Measurements from ENCODE around the gene ROPN1B.
A peak's percentile ranks its signal among the peaks of the same experiment; 100 is the strongest.

The ROPN1B gene

DNA sequence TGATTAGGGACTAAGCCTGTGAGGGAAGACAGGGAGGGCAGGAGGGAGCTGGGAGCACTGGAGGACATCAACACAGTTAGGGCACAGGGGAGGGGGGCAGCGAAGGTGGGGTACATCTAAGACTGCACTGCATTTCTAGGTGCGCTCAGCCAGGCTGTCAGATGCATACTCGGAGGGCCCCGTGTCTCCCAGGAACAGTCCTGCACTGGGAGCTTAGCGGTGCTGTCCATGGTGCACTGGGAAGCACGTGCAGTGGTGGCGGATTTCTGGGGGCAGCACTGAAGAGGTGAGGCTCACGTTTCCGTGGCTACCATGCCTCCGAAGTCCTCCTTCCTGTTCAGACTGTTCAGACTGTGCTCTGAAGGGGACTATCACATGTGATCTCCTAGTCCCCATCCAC, 54.4 kb downstream of the ROPN1B start:
- H3K9ac ChIP-seq: no peak overlapping the region
- H3K4me3 ChIP-seq: no peak overlapping the region
- no peaks in the 10 kb centered on the region for H4K20me1 ChIP-seq
- no peak overlapping the region for H3K27ac ChIP-seq
- H3K9me3 ChIP-seq: peaks cover 15% of the 10 kb centered on the region
- no peak for TF ChIP-seq Cebpa-rat (IDR thresholded peaks at IDR 0.05)
- no peaks in the 10 kb centered on the region for H3K4me1 ChIP-seq
- no peaks in the 10 kb centered on the region for H3K27me3 ChIP-seq
- H3K4me2 ChIP-seq: no peak overlapping the region
- peaks cover 47% of the 10 kb centered on the region for H3K36me3 ChIP-seq

GRCh38 chr3:126024049-126024854, 55.3 kb downstream of the ROPN1B start:
- no peak overlapping the region for H3K4me3 ChIP-seq
- no peak overlapping the region for H3K27ac ChIP-seq
- H3K9me3 ChIP-seq: peaks cover 24% of the 10 kb centered on the region
- H4K20me1 ChIP-seq: no peaks in the 10 kb centered on the region
- no peaks in the 10 kb centered on the region for H3K27me3 ChIP-seq
- no peak for TF ChIP-seq Cebpa-rat (IDR thresholded peaks at IDR 0.05)
- peaks cover 56% of the 10 kb centered on the region for H3K36me3 ChIP-seq
- no peak overlapping the region for H3K4me2 ChIP-seq
- H3K9ac ChIP-seq: no peak overlapping the region
- no peaks in the 10 kb centered on the region for H3K4me1 ChIP-seq

DNA sequence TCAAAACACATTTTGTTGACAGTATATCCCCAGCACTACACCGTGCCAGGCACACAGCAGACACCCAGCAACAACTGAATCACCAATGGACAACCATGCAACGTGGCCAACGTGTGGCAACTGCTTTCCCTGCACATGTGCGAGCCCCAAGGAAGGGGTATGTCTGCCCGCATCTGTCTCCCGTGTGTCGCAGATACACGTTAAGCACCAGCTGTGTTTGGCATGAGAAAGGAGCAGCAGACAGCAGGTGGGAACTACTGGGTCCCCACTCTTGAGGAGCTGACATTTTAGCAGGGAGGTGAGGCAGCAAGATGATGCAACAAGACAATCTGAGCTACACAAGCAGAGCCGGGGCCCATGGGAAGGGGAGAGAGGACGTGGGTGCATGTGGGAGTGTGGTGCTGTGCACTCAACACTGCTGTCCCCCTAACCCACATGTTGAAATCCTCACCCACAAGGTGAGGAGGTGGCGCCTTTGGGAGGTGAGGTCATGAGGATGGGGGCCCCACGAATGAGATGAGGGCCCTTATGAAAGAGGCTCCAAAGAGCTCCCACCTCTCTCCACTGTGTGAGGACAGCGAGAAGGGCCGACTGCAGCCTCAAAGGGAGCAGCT, 56.2 kb downstream of the ROPN1B start:
- Histone ChIP-seq H4K20me1 (no peaks in the 10 kb centered on the region), H3K4me1 (no peaks in the 10 kb centered on the region), H3K9ac (no peak overlapping the region), H3K4me2 (no peak overlapping the region), H3K27me3 (no peaks in the 10 kb centered on the region), H3K27ac (no peak overlapping the region), H3K4me3 (no peak overlapping the region), H3K9me3 (peaks cover 26% of the 10 kb centered on the region), H3K36me3 (peaks cover 58% of the 10 kb centered on the region)
- TF ChIP-seq Cebpa-rat (IDR thresholded peaks at IDR 0.05): no peak

- no peak overlapping the region for H3K4me2 ChIP-seq
- peaks cover 58% of the 10 kb centered on the region for H3K36me3 ChIP-seq
- no peak overlapping the region for H3K9ac ChIP-seq
- TF ChIP-seq Cebpa-rat (IDR thresholded peaks at IDR 0.05): no peak
- H3K4me1 ChIP-seq: no peaks in the 10 kb centered on the region
- no peak overlapping the region for H3K27ac ChIP-seq
- H3K27me3 ChIP-seq: no peaks in the 10 kb centered on the region
- H3K9me3 ChIP-seq: peaks cover 26% of the 10 kb centered on the region
- H4K20me1 ChIP-seq: no peaks in the 10 kb centered on the region
- H3K4me3 ChIP-seq: no peak overlapping the region
These were observed 56.9 kb downstream of the ROPN1B start for GRCh38 chr3:126025862-126026261.

- Histone ChIP-seq H3K27me3 (no peaks in the 10 kb centered on the region), H3K4me3 (no peak overlapping the region), H3K27ac (no peak overlapping the region), H3K4me2 (no peak overlapping the region), H3K36me3 (peaks cover 60% of the 10 kb centered on the region), H3K9me3 (peaks cover 26% of the 10 kb centered on the region), H3K4me1 (no peaks in the 10 kb centered on the region), H4K20me1 (no peaks in the 10 kb centered on the region), H3K9ac (no peak overlapping the region)
- no peak for TF ChIP-seq Cebpa-rat (IDR thresholded peaks at IDR 0.05)
These were observed 57.3 kb downstream of the ROPN1B start for GRCh38 chr3:126026277-126026751.

GRCh38 chr3:126026761-126027160, 57.8 kb downstream of the ROPN1B start:
- no peaks in the 10 kb centered on the region for H4K20me1 ChIP-seq
- H3K9me3 ChIP-seq: peaks cover 26% of the 10 kb centered on the region
- no peak overlapping the region for H3K9ac ChIP-seq
- H3K4me3 ChIP-seq: no peak overlapping the region
- no peak overlapping the region for H3K4me2 ChIP-seq
- H3K36me3 ChIP-seq: peaks cover 64% of the 10 kb centered on the region
- no peaks in the 10 kb centered on the region for H3K4me1 ChIP-seq
- H3K27me3 ChIP-seq: no peaks in the 10 kb centered on the region
- TF ChIP-seq Cebpa-rat (IDR thresholded peaks at IDR 0.05): no peak
- no peak overlapping the region for H3K27ac ChIP-seq

DNA sequence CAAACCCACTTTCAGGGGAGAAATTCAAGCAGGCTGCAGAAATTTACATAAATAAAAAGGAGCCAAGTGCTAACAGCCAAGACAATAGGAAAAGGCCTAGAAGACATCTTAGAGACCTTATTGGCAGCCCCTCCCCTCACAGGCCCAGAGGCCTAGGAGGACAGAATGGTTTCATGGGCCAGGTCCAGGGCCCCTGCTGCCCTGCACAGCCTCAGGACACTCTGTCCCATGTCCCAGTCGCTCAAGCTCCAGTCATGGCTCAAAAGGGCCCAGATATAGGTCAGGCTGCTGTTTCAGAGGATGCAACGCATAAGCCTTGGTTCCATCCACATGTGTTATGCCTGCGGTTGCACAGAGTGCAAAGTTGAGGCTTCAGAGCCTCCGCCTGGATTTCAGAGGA, 59.1 kb downstream of the ROPN1B start:
- no peaks in the 10 kb centered on the region for H3K27me3 ChIP-seq
- H3K4me3 ChIP-seq: peak overlapping the region; percentile 39; the same call in 1 of the 2 replicates
- no peak overlapping the region for H3K9ac ChIP-seq
- H3K27ac ChIP-seq: no peak overlapping the region
- peaks cover 69% of the 10 kb centered on the region for H3K36me3 ChIP-seq
- H3K4me2 ChIP-seq: no peak overlapping the region
- no peaks in the 10 kb centered on the region for H4K20me1 ChIP-seq
- peaks cover 26% of the 10 kb centered on the region for H3K9me3 ChIP-seq
- no peak for TF ChIP-seq Cebpa-rat (IDR thresholded peaks at IDR 0.05)
- H3K4me1 ChIP-seq: no peaks in the 10 kb centered on the region

- no peak for TF ChIP-seq Cebpa-rat (IDR thresholded peaks at IDR 0.05)
- peaks cover 26% of the 10 kb centered on the region for H3K9me3 ChIP-seq
These were observed 60.3 kb downstream of the ROPN1B start for GRCh38 chr3:126029241-126029640.

DNA sequence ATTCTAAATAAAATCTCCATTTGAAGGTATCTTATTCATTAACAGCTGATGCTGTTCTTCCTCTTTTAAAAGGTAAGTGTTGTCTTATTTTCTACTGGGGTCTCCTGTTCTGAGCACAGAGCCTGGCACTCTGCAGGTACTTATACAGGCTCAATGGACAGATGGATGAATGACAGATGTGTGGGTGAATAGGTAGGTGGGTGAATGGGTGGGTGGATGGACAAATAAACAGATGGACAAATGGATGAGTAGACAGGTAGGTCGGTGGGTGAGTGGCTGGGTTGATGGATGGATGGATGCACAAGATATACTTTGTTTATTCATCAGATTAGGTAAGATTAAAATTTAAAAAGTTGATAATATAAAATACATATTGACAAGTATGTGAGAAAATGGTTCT, 61.5 kb downstream of the ROPN1B start:
- Histone ChIP-seq H3K27me3 (no peaks in the 10 kb centered on the region), H3K4me3 (no peak overlapping the region), H3K9ac (no peak overlapping the region), H3K36me3 (peaks cover 67% of the 10 kb centered on the region), H3K9me3 (peaks cover 26% of the 10 kb centered on the region), H3K4me2 (no peak overlapping the region), H3K4me1 (no peaks in the 10 kb centered on the region), H4K20me1 (no peaks in the 10 kb centered on the region), H3K27ac (no peak overlapping the region)
- TF ChIP-seq Cebpa-rat (IDR thresholded peaks at IDR 0.05): no peak

More at GRCh38 chr3:126029241-126029640, 60.3 kb downstream of the ROPN1B start:
- H3K4me1 ChIP-seq: no peaks in the 10 kb centered on the region
- no peaks in the 10 kb centered on the region for H4K20me1 ChIP-seq
- H3K27ac ChIP-seq: no peak overlapping the region
- peaks cover 73% of the 10 kb centered on the region for H3K36me3 ChIP-seq
- no peak overlapping the region for H3K4me3 ChIP-seq
- H3K9ac ChIP-seq: no peak overlapping the region
- H3K27me3 ChIP-seq: no peaks in the 10 kb centered on the region
- H3K4me2 ChIP-seq: no peak overlapping the region

DNA sequence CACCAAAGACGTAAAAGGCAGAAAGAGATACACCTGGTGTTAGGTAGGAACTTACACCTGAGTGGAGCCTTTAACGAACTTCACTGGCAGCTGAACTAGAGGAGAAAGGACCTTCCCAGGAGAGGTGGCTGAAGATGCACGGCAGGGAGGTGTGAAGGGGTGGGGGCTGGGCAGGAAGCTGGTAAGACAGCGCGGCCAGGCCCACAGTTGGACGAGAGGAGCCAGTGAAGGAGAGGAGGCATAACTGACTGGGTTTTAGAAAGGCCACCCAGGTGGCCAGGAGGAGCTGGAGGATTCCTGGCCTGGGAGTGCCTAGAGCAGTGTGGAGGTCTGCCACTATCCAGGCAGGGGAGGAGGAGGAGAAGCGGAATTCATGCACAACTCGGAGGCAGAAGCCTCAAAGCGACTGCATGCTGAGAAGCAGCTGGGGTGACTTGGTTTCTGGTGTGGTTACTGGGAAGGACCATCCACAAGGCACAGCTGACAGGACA, 63.0 kb downstream of the ROPN1B start:
- H3K9ac ChIP-seq: no peak overlapping the region
- H3K27ac ChIP-seq: no peak overlapping the region
- H3K9me3 ChIP-seq: peaks cover 25% of the 10 kb centered on the region
- H3K4me2 ChIP-seq: no peak overlapping the region
- H3K4me1 ChIP-seq: no peaks in the 10 kb centered on the region
- peaks cover 61% of the 10 kb centered on the region for H3K36me3 ChIP-seq
- no peaks in the 10 kb centered on the region for H4K20me1 ChIP-seq
- no peaks in the 10 kb centered on the region for H3K27me3 ChIP-seq
- TF ChIP-seq Cebpa-rat (IDR thresholded peaks at IDR 0.05): no peak
- H3K4me3 ChIP-seq: no peak overlapping the region
